Measurements from ENCODE around the gene ZBTB16.

The ZBTB16 gene

DNA sequence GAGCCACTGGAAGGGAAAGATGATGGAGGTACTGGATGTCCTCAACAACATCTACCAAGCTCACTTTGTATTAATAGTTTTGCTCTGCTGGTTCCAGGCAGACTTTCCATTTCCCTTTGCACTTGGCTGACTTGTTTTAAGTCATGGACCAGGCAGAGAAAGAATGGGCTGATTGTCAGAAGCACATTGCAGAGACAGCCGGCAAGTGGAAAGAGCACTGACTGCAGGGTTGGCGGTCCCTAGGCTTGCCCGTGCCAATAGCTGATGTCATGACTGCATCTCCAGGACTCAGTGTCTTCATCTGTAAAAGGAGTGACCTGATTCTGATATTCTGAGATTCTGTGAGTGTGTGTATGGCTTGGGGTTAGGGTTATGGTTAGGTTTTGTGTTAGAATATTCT lies 215.8 kb downstream of the ZBTB16 start:
- Histone ChIP-seq H3K4me1 (ENCODE audit: control insufficient read depth, insufficient read depth, low read length) (no peaks in the 10 kb centered on the region), H3K27ac (ENCODE audit: extremely low read depth, low read depth, low read length) (no peak overlapping the region), H3K4me3 (ENCODE audit: low read depth, low read length) (no peak overlapping the region), H3K36me3 (ENCODE audit: control insufficient read depth in 2 of 2, insufficient read depth in 1 of 2, low read length in 2 of 2) (no peaks in the 10 kb centered on the region), H3K9me3 (ENCODE audit: control insufficient read depth, insufficient read depth, low read depth, low read length) (no peaks in the 10 kb centered on the region)
- CTCF ChIA-PET: interaction anchor here (1.0 to 3.0 kb wide), 2 partner anchors 13 to 379 kb away, joined by 3 to 14 read pairs; no protein-coding TSS in a partner anchor
- POLR2A ChIA-PET: no interaction called here
- TF ChIP-seq ZNF140 (tag by site-specific recombination; IDR thresholded peaks at IDR 0.05) (no peak), ZNF19 (tag by site-specific recombination; IDR thresholded peaks at IDR 0.05; ENCODE audit: low read depth) (no peak), HOXD13 (CRISPR knock-in tag; IDR thresholded peaks at IDR 0.05; ENCODE audit: borderline replicate concordance) (no peak), ZNF664 (tag by site-specific recombination; IDR thresholded peaks at IDR 0.05) (no peak), YY2 (tag by site-specific recombination; IDR thresholded peaks at IDR 0.05) (no peak), ZNF791 (tag by site-specific recombination; IDR thresholded peaks at IDR 0.05) (no peak)
- TF ChIP-seq, protein P1, sequence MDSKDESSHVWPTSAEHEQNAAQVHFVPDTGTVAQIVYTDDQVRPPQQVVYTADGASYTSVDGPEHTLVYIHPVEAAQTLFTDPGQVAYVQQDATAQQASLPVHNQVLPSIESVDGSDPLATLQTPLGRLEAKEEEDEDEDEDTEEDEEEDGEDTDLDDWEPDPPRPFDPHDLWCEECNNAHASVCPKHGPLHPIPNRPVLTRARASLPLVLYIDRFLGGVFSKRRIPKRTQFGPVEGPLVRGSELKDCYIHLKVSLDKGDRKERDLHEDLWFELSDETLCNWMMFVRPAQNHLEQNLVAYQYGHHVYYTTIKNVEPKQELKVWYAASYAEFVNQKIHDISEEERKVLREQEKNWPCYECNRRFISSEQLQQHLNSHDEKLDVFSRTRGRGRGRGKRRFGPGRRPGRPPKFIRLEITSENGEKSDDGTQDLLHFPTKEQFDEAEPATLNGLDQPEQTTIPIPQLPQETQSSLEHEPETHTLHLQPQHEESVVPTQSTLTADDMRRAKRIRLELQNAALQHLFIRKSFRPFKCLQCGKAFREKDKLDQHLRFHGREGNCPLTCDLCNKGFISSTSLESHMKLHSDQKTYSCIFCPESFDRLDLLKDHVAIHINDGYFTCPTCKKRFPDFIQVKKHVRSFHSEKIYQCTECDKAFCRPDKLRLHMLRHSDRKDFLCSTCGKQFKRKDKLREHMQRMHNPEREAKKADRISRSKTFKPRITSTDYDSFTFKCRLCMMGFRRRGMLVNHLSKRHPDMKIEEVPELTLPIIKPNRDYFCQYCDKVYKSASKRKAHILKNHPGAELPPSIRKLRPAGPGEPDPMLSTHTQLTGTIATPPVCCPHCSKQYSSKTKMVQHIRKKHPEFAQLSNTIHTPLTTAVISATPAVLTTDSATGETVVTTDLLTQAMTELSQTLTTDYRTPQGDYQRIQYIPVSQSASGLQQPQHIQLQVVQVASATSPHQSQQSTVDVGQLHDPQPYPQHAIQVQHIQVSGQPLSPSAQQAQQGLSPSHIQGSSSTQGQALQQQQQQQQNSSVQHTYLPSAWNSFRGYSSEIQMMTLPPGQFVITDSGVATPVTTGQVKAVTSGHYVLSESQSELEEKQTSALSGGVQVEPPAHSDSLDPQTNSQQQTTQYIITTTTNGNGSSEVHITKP (tag by site-specific recombination; IDR thresholded peaks at IDR 0.05): no peak

DNA sequence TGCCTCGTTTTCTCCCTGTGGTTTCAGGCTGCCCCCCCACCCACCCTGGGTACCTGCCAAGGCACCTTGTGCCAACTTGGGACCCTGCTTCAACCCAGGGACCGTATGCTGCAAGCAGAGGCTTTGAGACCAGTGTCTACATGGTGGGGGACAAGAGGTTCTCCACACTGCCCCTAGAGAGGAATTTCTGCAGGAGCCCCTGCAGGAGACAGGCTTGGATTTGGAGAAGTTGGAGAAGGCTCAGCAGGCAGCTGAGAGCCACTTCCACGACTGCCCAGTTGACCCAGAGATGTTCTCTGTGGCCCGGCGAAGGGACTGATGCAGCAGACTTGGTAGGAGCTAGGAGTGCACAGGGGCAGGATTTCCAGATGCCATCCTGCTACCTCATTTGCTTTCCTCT lies 216.6 kb downstream of the ZBTB16 start:
- Histone ChIP-seq H3K9me3 (ENCODE audit: control insufficient read depth, insufficient read depth, low read depth, low read length) (no peaks in the 10 kb centered on the region), H3K4me3 (ENCODE audit: low read depth, low read length) (no peak overlapping the region), H3K4me1 (ENCODE audit: control insufficient read depth, insufficient read depth, low read length) (no peaks in the 10 kb centered on the region)

More for the DNA sequence above, 216.6 kb downstream of the ZBTB16 start:
- H3K36me3 ChIP-seq (ENCODE audit: control insufficient read depth in 2 of 2, insufficient read depth in 1 of 2, low read length in 2 of 2): no peaks in the 10 kb centered on the region
- POLR2A ChIA-PET: no interaction called here
- CTCF ChIA-PET: interaction anchor here (0.7 to 3.0 kb wide), 2 partner anchors 14 to 348 kb away, joined by 3 to 14 read pairs; no protein-coding TSS in a partner anchor
- no peak overlapping the region for H3K27ac ChIP-seq (ENCODE audit: extremely low read depth, low read depth, low read length)
- no peak for TF ChIP-seq ZNF423 (tag by site-specific recombination; IDR thresholded peaks at IDR 0.05)
- no peak for TF ChIP-seq ZBTB17 (tag by site-specific recombination; IDR thresholded peaks at IDR 0.05)
- TF ChIP-seq, protein P2, sequence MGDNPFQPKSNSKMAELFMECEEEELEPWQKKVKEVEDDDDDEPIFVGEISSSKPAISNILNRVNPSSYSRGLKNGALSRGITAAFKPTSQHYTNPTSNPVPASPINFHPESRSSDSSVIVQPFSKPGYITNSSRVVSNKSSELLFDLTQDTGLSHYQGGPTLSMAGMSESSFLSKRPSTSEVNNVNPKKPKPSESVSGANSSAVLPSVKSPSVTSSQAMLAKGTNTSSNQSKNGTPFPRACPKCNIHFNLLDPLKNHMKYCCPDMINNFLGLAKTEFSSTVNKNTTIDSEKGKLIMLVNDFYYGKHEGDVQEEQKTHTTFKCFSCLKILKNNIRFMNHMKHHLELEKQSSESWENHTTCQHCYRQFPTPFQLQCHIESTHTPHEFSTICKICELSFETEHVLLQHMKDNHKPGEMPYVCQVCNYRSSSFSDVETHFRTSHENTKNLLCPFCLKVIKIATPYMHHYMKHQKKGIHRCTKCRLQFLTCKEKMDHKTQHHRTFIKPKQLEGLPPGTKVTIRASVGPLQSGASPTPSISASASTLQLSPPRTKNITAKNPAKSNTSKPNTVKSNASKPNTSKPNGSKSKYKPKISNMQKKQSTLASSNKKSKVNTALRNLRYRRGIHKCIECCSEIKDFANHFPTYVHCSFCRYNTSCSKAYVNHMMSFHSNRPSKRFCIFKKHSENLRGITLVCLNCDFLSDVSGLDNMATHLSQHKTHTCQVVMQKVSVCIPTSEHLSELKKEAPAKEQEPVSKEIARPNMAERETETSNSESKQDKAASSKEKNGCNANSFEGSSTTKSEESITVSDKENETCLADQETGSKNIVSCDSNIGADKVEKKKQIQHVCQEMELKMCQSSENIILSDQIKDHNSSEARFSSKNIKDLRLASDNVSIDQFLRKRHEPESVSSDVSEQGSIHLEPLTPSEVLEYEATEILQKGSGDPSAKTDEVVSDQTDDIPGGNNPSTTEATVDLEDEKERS (tag by site-specific recombination; IDR thresholded peaks at IDR 0.05): no peak
- no peak for TF ChIP-seq ZNF596 (tag by site-specific recombination; IDR thresholded peaks at IDR 0.05)
- TF ChIP-seq, protein P3, sequence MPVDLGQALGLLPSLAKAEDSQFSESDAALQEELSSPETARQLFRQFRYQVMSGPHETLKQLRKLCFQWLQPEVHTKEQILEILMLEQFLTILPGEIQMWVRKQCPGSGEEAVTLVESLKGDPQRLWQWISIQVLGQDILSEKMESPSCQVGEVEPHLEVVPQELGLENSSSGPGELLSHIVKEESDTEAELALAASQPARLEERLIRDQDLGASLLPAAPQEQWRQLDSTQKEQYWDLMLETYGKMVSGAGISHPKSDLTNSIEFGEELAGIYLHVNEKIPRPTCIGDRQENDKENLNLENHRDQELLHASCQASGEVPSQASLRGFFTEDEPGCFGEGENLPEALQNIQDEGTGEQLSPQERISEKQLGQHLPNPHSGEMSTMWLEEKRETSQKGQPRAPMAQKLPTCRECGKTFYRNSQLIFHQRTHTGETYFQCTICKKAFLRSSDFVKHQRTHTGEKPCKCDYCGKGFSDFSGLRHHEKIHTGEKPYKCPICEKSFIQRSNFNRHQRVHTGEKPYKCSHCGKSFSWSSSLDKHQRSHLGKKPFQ (tag by site-specific recombination; IDR thresholded peaks at IDR 0.05): no peak
- no peak for TF ChIP-seq ZNF670 (tag by site-specific recombination; IDR thresholded peaks at IDR 0.05; ENCODE audit: low read depth)
- TF ChIP-seq, protein P4, sequence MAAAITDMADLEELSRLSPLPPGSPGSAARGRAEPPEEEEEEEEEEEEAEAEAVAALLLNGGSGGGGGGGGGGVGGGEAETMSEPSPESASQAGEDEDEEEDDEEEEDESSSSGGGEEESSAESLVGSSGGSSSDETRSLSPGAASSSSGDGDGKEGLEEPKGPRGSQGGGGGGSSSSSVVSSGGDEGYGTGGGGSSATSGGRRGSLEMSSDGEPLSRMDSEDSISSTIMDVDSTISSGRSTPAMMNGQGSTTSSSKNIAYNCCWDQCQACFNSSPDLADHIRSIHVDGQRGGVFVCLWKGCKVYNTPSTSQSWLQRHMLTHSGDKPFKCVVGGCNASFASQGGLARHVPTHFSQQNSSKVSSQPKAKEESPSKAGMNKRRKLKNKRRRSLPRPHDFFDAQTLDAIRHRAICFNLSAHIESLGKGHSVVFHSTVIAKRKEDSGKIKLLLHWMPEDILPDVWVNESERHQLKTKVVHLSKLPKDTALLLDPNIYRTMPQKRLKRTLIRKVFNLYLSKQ (tag by site-specific recombination; IDR thresholded peaks at IDR 0.05; ENCODE audit: borderline replicate concordance): no peak
- TF ChIP-seq ZNF777 (tag by site-specific recombination; IDR thresholded peaks at IDR 0.05; ENCODE audit: borderline replicate concordance): no peak
- TF ChIP-seq ZNF266 (tag by site-specific recombination; IDR thresholded peaks at IDR 0.05; ENCODE audit: low read depth): no peak
- TF ChIP-seq ZNF677 (tag by site-specific recombination; IDR thresholded peaks at IDR 0.05): no peak
- TF ChIP-seq ZNF510 (tag by site-specific recombination; IDR thresholded peaks at IDR 0.05; ENCODE audit: insufficient replicate concordance): no peak
- TF ChIP-seq BCL11B (tag by site-specific recombination; IDR thresholded peaks at IDR 0.05; ENCODE audit: low read depth): no peak
- no peak for TF ChIP-seq ZNF114 (tag by site-specific recombination; IDR thresholded peaks at IDR 0.05)
- TF ChIP-seq, protein P5, sequence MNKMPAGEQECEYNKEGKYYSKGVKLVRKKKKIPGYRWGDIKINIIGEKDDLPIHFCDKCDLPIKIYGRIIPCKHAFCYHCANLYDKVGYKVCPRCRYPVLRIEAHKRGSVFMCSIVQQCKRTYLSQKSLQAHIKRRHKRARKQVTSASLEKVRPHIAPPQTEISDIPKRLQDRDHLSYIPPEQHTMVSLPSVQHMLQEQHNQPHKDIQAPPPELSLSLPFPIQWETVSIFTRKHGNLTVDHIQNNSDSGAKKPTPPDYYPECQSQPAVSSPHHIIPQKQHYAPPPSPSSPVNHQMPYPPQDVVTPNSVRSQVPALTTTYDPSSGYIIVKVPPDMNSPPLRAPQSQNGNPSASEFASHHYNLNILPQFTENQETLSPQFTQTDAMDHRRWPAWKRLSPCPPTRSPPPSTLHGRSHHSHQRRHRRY (tag by site-specific recombination; IDR thresholded peaks at IDR 0.05): no peak

Measured in HEK293 (cell line).